ENCODE results near the gene DNAH1.
A peak's percentile ranks its signal among the peaks of the same experiment; 100 is the strongest.

Gene DNAH1

DNA sequence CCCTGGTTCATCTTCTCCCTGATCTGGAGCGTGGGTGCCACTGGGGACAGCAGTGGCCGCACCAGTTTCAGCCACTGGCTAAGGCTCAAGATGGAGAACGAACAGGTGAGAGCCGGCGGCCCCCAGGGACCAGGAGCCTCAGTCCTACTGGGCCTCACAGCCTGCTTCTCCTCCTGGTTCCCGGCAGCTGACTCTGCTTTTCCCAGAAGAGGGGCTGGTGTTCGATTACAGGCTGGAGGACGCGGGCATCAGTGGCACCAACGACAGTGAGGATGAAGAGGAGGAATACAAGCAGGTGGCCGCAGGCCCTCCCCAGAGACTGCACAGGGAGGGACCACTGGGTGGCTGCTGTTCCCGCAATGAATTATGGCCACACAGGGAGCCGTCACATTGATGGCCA lies 54.4 kb downstream of the DNAH1 start:
- Mint-ChIP-seq H3K9me3 (no peaks in the 10 kb centered on the region), H3K36me3 (peaks cover 15% of the 10 kb centered on the region), H3K4me3 (no peak overlapping the region), H3K27me3 (no peaks in the 10 kb centered on the region), H3K4me1 (peaks cover 19% of the 10 kb centered on the region), H3K27ac (no peak overlapping the region)
- no peak for ATAC-seq

DNA sequence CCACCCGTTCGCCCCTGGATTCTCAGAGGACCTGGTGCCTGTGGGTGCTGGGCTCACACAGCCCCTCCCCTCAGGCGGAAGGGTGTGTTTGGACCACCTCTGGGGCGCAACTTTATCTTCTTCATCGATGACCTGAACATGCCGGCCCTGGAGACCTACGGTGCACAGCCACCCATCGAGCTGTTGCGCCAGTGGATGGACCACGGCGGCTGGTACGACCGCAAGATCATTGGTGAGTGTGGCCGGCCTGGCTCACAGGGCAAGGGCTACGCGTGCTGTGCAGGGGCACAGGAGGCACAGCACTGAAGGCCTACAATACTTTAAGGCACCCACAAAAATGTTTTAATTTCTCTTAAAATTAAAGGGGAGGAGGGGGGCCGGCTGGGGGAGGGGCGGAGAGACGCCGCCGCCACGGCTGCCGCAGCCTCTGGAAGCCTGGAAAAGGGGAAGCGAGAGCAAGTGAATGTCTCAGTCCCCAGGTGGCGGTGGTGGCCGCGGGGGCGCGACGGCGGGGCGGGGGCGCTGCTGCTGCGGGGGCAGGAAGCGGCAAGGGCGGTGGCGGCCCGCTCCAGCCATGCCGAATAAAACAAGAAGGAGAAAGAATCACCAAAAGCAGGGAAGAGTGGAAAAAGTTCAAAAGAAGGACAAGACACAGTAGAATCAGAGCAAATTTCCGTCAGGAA lies 56.8 kb downstream of the DNAH1 start:
- H3K4me1 Mint-ChIP-seq: peaks cover 19% of the 10 kb centered on the region
- peak overlapping the region; percentile 52 for H3K4me3 Mint-ChIP-seq
- peak overlapping the region; percentile 60 for H3K27ac Mint-ChIP-seq
- peaks cover 33% of the 10 kb centered on the region for H3K36me3 Mint-ChIP-seq
- ATAC-seq: peak; percentile 76
- H3K27me3 Mint-ChIP-seq: no peaks in the 10 kb centered on the region
- no peaks in the 10 kb centered on the region for H3K9me3 Mint-ChIP-seq

GRCh38 chr3:52373676-52374075 lies 57.6 kb downstream of the DNAH1 start:
- ATAC-seq: no peak
- Mint-ChIP-seq H3K27ac (peak overlapping the region; percentile 60), H3K27me3 (no peaks in the 10 kb centered on the region), H3K9me3 (no peaks in the 10 kb centered on the region), H3K4me1 (peaks cover 19% of the 10 kb centered on the region), H3K4me3 (no peak overlapping the region), H3K36me3 (peaks cover 26% of the 10 kb centered on the region)

GRCh38 chr3:52374173-52374572 lies 58.1 kb downstream of the DNAH1 start:
- peaks cover 23% of the 10 kb centered on the region for H3K4me1 Mint-ChIP-seq
- no peak for ATAC-seq
- peaks cover 24% of the 10 kb centered on the region for H3K36me3 Mint-ChIP-seq
- H3K27me3 Mint-ChIP-seq: no peaks in the 10 kb centered on the region
- no peaks in the 10 kb centered on the region for H3K9me3 Mint-ChIP-seq
- H3K27ac Mint-ChIP-seq: no peak overlapping the region
- H3K4me3 Mint-ChIP-seq: no peak overlapping the region

DNA sequence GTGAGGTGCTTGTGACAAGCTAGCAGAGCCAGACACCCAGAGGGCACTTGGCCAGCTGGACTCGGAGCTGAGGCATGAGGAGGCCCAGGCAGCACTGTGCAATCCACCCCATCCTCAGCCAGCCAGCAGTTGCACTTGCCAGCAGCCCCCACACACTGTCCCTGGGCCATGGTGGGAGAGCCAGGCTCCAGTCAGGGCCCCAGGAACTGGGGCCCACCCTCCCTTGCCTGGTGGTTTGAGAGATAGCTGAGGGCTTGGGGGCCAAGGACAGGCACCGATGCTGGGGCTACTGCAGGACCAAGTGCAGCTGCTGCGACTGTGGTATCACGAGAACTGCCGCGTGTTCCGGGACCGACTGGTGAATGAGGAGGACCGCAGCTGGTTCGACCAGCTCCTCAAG lies 63.5 kb downstream of the DNAH1 start:
- Mint-ChIP-seq H3K27ac (peak overlapping the region; percentile 25), H3K4me1 (peaks cover 7% of the 10 kb centered on the region), H3K4me3 (no peak overlapping the region), H3K27me3 (no peaks in the 10 kb centered on the region), H3K9me3 (no peaks in the 10 kb centered on the region), H3K36me3 (peaks cover 24% of the 10 kb centered on the region)
- ATAC-seq: no peak

DNA sequence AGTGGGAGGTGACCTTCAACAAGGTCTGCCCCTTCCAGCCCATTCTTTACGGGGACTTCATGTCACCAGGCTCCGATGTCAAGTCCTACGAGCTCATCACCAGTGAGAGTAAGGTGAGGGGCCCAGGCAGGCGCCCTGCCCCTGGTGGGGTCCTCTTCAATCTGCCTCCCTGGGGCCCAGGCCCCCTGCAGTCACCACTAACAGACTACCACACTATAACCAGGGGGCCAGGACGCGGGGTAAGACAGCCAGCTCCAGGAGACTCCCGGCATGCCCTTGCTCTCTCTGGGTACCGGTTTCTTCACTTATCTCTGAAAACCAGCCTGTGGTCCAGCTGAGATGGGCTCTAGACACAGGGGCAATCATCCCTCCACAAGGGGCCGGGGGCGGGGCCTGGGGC lies 63.9 kb downstream of the DNAH1 start:
- H3K36me3 Mint-ChIP-seq: peaks cover 24% of the 10 kb centered on the region
- H3K27me3 Mint-ChIP-seq: no peaks in the 10 kb centered on the region
- ATAC-seq: no peak
- peaks cover 8% of the 10 kb centered on the region for H3K4me1 Mint-ChIP-seq
- H3K4me3 Mint-ChIP-seq: no peak overlapping the region
- H3K9me3 Mint-ChIP-seq: no peaks in the 10 kb centered on the region
- no peak overlapping the region for H3K27ac Mint-ChIP-seq

GRCh38 chr3:52381623-52382022 lies 65.5 kb downstream of the DNAH1 start:
- Mint-ChIP-seq H3K36me3 (peaks cover 12% of the 10 kb centered on the region), H3K27me3 (no peaks in the 10 kb centered on the region), H3K4me1 (peaks cover 12% of the 10 kb centered on the region), H3K27ac (no peak overlapping the region), H3K4me3 (no peak overlapping the region), H3K9me3 (no peaks in the 10 kb centered on the region)
- ATAC-seq: no peak

GRCh38 chr3:52383446-52383845 lies 67.3 kb downstream of the DNAH1 start:
- Mint-ChIP-seq H3K4me1 (peaks cover 12% of the 10 kb centered on the region), H3K36me3 (peaks cover 6% of the 10 kb centered on the region), H3K9me3 (no peaks in the 10 kb centered on the region), H3K27me3 (no peaks in the 10 kb centered on the region), H3K27ac (no peak overlapping the region), H3K4me3 (no peak overlapping the region)
- no peak for ATAC-seq

GRCh38 chr3:52384019-52384761 lies 68.1 kb downstream of the DNAH1 start:
- H3K27ac Mint-ChIP-seq: no peak overlapping the region
- no peaks in the 10 kb centered on the region for H3K27me3 Mint-ChIP-seq
- no peak for ATAC-seq
- no peaks in the 10 kb centered on the region for H3K9me3 Mint-ChIP-seq
- no peak overlapping the region for H3K4me3 Mint-ChIP-seq
- H3K36me3 Mint-ChIP-seq: peaks cover 11% of the 10 kb centered on the region
- H3K4me1 Mint-ChIP-seq: peaks cover 8% of the 10 kb centered on the region

DNA sequence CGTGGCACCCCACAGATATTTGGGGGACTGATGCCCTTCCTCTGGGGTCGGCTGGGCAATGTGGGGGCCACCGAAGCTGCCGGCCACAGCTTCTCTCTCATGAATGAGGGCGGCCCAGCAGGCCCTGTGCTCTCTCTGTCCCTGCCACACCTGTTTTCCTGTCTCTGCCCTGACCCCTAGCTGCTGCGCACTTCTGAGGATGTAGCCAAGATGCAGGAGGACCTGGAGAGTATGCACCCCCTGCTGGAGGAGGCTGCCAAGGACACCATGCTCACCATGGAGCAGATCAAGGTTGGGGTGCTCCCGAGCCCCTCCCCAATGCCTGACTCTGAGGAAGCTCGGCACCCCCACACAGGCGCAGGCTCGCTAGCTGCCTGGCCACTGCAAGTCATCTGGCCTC lies 69.0 kb downstream of the DNAH1 start:
- no peaks in the 10 kb centered on the region for H3K27me3 Mint-ChIP-seq
- peaks cover 5% of the 10 kb centered on the region for H3K4me1 Mint-ChIP-seq
- no peak for ATAC-seq
- peaks cover 13% of the 10 kb centered on the region for H3K36me3 Mint-ChIP-seq
- no peak overlapping the region for H3K4me3 Mint-ChIP-seq
- H3K9me3 Mint-ChIP-seq: no peaks in the 10 kb centered on the region
- H3K27ac Mint-ChIP-seq: no peak overlapping the region

DNA sequence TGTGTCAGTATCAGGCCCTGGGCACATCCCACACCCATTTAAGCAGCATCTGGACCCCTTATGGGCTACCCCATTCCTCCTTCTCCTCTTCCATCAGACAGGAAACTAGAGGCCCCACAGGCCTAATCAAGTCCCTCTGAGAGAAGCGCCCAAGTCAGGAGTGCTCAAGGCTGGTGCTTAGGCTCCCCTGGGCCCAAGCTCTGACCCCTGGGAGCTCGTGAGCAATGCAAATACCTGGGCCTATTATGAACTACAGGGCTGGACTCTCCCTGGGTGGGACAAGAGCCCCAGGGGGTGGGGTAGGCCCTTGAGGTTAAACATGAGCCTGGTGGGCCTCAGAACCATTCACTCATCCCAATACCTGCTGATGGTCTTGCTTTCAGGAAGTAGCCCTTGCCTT lies 71.4 kb downstream of the DNAH1 start:
- Mint-ChIP-seq H3K9me3 (no peaks in the 10 kb centered on the region), H3K4me3 (no peak overlapping the region), H3K4me1 (peaks cover 5% of the 10 kb centered on the region), H3K27ac (no peak overlapping the region), H3K27me3 (no peaks in the 10 kb centered on the region), H3K36me3 (peaks cover 29% of the 10 kb centered on the region)
- no peak for ATAC-seq

- ATAC-seq: no peak
- H3K4me3 Mint-ChIP-seq: no peak overlapping the region
- no peaks in the 10 kb centered on the region for H3K27me3 Mint-ChIP-seq
- peaks cover 5% of the 10 kb centered on the region for H3K4me1 Mint-ChIP-seq
- H3K27ac Mint-ChIP-seq: no peak overlapping the region
- peaks cover 37% of the 10 kb centered on the region for H3K36me3 Mint-ChIP-seq
- no peaks in the 10 kb centered on the region for H3K9me3 Mint-ChIP-seq
Measured at GRCh38 chr3:52388348-52388821, 72.3 kb downstream of the DNAH1 start.

DNA sequence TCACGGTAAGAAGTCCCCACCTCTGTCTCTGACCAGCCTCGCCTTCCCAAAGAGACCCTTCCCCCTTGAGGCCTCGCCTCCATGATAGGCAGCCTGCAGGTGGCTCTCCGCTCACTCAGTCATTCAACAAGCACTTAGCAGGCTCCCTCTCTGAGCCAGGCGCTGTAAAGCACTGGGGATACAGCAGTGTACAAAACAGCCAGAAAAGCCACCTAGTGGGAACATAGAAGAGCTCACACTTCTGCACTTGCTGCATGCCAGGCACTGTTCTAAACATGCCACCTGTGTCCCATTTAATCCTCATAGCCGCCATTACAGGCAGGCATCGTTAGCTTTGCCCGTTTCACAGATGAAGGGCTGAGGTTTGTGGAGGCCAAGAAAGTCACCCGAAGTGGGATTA lies 72.8 kb downstream of the DNAH1 start:
- Mint-ChIP-seq H3K9me3 (no peaks in the 10 kb centered on the region), H3K36me3 (peaks cover 38% of the 10 kb centered on the region), H3K4me1 (peaks cover 5% of the 10 kb centered on the region), H3K27ac (no peak overlapping the region), H3K27me3 (no peaks in the 10 kb centered on the region), H3K4me3 (no peak overlapping the region)
- no peak for ATAC-seq

GRCh38 chr3:52391096-52391495 lies 75.0 kb downstream of the DNAH1 start:
- H3K4me1 Mint-ChIP-seq: no peaks in the 10 kb centered on the region
- no peak for ATAC-seq
- no peak overlapping the region for H3K27ac Mint-ChIP-seq
- no peaks in the 10 kb centered on the region for H3K27me3 Mint-ChIP-seq
- H3K9me3 Mint-ChIP-seq: no peaks in the 10 kb centered on the region
- no peak overlapping the region for H3K4me3 Mint-ChIP-seq
- peaks cover 38% of the 10 kb centered on the region for H3K36me3 Mint-ChIP-seq

GRCh38 chr3:52392216-52392930 lies 76.3 kb downstream of the DNAH1 start:
- H3K27me3 Mint-ChIP-seq: no peaks in the 10 kb centered on the region
- no peak overlapping the region for H3K4me3 Mint-ChIP-seq
- H3K36me3 Mint-ChIP-seq: peaks cover 33% of the 10 kb centered on the region
- no peaks in the 10 kb centered on the region for H3K4me1 Mint-ChIP-seq
- ATAC-seq: no peak
- no peaks in the 10 kb centered on the region for H3K9me3 Mint-ChIP-seq
- no peak overlapping the region for H3K27ac Mint-ChIP-seq
